HG03159 (cell line): ENCODE measurements around the gene HAVCR2.
A peak's percentile ranks its signal among the peaks of the same experiment; 100 is the strongest.

ENCODE experiments used
- ATAC-seq: cut with Tn5 transposase; IDR thresholded peaks from one replicate; pipeline ENCODE4 v1.9.1; 2021; ENCODE audit warnings: mild to moderate bottlenecking, moderate library complexity; ENCODE audit not compliant: unreplicated experiment

The HAVCR2 gene

GRCh38 chr5:157108976-157109375 is at the start of gene HAVCR2:
Gene HAVCR2 (minus strand): TSS chr5:157109044. CDS start chr5:157108983, 61 bp downstream.
- peak; percentile 91 for ATAC-seq

- no peak for ATAC-seq
These were observed 48.5 kb upstream of the HAVCR2 start for GRCh38 chr5:157157293-157157891.

- ATAC-seq = no peak
These were observed 46.5 kb upstream of the HAVCR2 start for GRCh38 chr5:157155297-157155696.

GRCh38 chr5:157150995-157151394 is 42.2 kb upstream of the HAVCR2 start:
- ATAC-seq = no peak

GRCh38 chr5:157148734-157149615 is 40.1 kb upstream of the HAVCR2 start:
- peak; percentile 78 for ATAC-seq

GRCh38 chr5:157143127-157143971 is 34.5 kb upstream of the HAVCR2 start:
- peak; percentile 30 for ATAC-seq

- ATAC-seq = peak; percentile 100
These were observed 33.7 kb upstream of the HAVCR2 start, which contains the start of gene MED7 for GRCh38 chr5:157142317-157143126. Gene MED7 (minus strand): TSS chr5:157142865. CDS start chr5:157139431, 3,434 bp downstream.

DNA sequence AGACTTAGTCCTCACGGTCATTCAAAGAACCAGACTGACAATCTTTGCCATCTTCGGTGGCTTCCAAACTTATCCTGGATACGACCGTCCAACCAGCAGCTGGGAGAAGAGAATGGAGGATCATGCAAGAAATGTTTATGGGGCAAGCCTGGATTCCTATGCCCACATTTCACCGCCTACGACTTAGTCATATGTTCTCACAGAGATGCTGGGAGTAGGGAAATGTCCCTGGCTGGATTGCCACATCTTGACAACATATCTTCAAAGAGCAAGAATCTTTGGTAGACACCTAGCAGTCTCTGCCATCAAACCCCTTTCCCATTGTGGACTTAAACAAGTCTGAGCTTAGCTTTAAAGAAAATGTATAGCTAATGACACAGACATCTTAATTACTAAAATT is 28.8 kb upstream of the HAVCR2 start:
- no peak for ATAC-seq

DNA sequence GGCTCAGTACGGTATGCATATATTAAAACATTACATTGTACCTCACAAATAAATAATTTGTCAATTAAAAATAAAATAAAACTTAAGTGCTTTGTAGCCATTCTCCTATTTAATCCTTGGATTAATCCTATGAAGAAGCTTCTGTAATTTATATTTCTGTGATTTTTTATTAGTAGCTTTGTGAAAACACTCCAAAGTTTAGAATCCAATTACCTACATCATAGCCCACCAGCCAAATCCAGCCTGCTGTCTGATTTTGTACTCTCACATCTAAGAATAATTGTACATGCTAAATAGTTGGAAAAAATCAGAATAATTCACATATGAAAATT is 23.4 kb upstream of the HAVCR2 start:
- ATAC-seq = no peak

DNA sequence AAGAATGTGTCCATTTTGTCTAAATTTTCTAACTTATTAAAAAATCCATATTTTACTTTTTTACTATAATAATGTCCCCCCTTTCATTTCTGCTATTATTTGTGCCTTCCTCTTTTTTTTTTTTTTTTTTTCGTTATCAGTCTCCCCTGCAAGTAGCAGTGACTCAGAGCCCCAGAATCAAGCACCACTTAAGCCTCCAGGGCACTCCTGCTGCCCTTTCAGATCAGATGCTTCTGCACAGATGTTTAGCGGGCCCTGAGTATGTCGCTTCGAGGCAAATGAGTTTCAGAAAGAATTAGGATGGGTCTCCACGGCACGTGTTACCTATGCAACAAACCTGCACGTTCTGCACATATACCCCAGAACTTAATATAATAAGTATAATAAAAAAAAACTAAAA is 22.1 kb upstream of the HAVCR2 start:
- ATAC-seq = no peak

GRCh38 chr5:157121709-157122108 is 12.9 kb upstream of the HAVCR2 start:
- ATAC-seq = no peak

DNA sequence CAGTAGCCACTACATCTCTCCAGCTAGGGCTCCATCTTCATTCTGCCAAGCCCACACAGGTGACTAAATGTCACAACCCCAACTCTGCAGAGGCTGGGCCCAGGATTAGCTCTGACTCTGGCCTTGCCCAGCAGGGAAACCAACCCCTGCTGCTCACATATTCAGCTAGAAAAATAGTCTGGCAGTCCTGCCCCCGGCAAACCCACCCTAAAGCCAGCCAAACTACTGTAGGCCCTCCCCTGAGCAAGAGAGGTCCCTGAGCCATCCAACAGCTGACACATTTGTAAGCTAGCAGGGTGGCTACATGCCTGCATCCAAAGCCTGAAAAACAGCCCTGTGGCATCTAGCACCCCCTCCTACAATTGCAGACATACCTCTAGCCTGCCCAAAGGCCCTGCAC is 11.3 kb upstream of the HAVCR2 start:
- ATAC-seq = no peak

- peak; percentile 58 for ATAC-seq
These were observed 7.7 kb upstream of the HAVCR2 start for GRCh38 chr5:157116483-157116954.

DNA sequence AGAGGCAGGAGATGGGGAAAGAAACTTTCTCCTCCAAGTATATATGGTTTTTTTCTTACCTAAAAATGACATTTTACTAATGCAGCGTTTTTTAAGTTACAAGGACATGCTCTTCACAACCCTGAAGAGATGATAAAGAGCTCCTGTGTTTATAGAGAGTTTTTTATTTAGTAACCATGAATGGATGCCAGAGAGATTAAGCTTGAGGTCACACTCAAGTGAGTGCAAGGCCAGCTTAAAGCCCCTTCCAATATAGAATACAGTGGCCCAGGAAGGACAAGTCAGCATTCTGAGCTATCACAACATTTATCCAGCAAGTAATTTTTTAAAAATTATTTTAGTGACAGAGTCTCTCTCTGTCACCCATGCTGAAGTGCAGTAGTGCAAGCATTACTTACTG is 6.7 kb upstream of the HAVCR2 start:
- ATAC-seq = no peak

- no peak for ATAC-seq
These were observed 6.2 kb upstream of the HAVCR2 start for GRCh38 chr5:157115012-157115411.

DNA sequence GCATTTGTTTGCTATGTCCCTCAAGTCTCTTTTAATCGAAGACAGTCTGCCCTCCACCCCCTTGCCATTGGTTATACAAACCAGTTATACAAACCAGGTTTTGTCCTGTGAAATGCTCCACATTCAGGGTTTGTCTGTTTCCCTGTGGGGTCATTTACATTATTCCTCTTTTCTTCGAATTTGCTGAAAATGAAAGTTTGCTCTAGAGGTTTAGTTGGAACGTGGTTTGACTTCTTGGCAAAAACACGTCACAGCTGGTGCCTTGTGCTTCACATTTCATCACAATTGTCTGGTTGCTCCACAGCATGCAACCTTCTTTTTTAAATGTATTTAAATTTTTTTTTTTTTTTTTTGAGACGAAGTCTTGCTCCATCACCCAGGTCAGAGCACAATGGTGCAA is 4.2 kb upstream of the HAVCR2 start:
- ATAC-seq = no peak

GRCh38 chr5:157109744-157110143 is 900 bp upstream of the HAVCR2 start:
- peak; percentile 65 for ATAC-seq

GRCh38 chr5:157107508-157107907 is 1.3 kb downstream of the HAVCR2 start:
- ATAC-seq = no peak

GRCh38 chr5:157106630-157107461 is 2.0 kb downstream of the HAVCR2 start:
- ATAC-seq = no peak
